Mucosa of descending colon (tissue), 3 donors: ENCODE results near the gene CCDC172. TPM values are rescaled to one million over a fixed set of nuclear protein-coding genes. Genes with fewer than 3 reads are reported as not detected.

Experiments used
- ATAC-seq: fragments of 200-7000 bp; cut with Tn5 transposase; one replicate; pipeline ENCODE4 v1.9.1; 2020; ENCODE audit warnings: mild to moderate bottlenecking, moderate library complexity
- DNase-seq, 3 donors: peaks; one replicate each; pipeline ENCODE4 v3.0.0-alpha.2; 2020
- H3K36me3 ChIP-seq: fragments of 200-600 bp; one replicate; pipeline ENCODE4 v1.8.0; 2021; ENCODE audit warnings: low read depth, mild to moderate bottlenecking
- H3K4me1 ChIP-seq: fragments of 200-600 bp; one replicate; pipeline ENCODE4 v1.8.0; 2021; ENCODE audit warnings: low read depth, mild to moderate bottlenecking
- H3K4me3 ChIP-seq: fragments of 200-600 bp; one replicate; pipeline ENCODE4 v1.8.0; 2021; ENCODE audit warnings: mild to moderate bottlenecking
- H3K9me3 ChIP-seq: fragments of 200-600 bp; one replicate; pipeline ENCODE4 v1.8.0; 2021; ENCODE audit warnings: mild to moderate bottlenecking
- CTCF ChIP-seq: fragments of 200-600 bp; IDR thresholded peaks from one replicate; pipeline ENCODE4 v1.8.0; 2022; ENCODE audit warnings: antibody characterized with exemption, mild to moderate bottlenecking
- intact Hi-C, 2 donors: fragments of 100-400 bp; cut with DNase I in 1 of 2; cut with micrococcal nuclease in 1 of 2; formaldehyde crosslinking; loops; one replicate each; pipeline versions ENCODE4 v1.11.0 to v1.11.1; 2022; cut with DNase I, micrococcal nuclease
- total RNA-seq, 3 donors: library from RNA; stranded (reverse); fragmentation: NEBNext Ultra II Directional in 2 of 3; extraction: Animal tissue kit (Norgen Biotek cat#: 25700) in 2 of 3; gene quantifications; one replicate each; pipeline versions ENCODE4 v1.2.1 to v1.2.4, GENCODE V29; 2021 to 2023
- donor health status: DM: no; HTN: no; CAD: no; lungs with moderate emphysema.
- donor health status: DM: no; HTN: no; CAD: no.
- donor health status: DM: no; HTN: yes; CAD: no.

CCDC172 gene
- total RNA-seq, 3 donors from 2014 or later, result not detected

DNA sequence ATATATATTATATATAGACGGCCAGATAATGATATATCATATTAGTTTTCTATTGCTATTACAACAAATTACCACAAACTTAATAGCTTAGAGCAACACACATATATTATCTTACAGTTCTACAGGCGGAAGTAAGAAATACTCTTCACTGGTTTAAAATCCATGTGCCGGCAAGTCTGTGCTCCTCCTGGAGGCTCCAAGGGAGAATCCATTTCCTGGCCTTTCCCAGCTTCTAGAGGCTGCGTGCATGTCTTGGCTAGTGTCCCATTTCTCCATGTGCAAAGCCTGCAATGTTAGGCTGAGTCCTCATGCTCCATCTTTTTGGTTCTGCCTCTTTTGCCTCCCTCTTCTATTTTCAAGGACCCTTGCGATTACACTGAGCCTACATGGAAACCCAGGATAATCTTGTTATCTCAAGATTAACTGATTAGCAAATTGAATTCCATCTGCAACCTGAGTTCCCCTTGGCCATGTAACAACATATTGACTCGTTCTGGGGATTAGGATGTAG is 79.5 kb downstream of the CCDC172 start:
- intact Hi-C loops, result no loop called here
- ATAC-seq, result no peak

GRCh38 chr10:116408719-116409118 is 84.5 kb downstream of the CCDC172 start:
- no peak for TF ChIP-seq CTCF
- H3K9me3 ChIP-seq, result no peaks in the 10 kb centered on the region
- ATAC-seq, result no peak
- no peaks in the 10 kb centered on the region for H3K4me1 ChIP-seq
- intact Hi-C loops, result no loop called here
- no peak for DNase-seq
- no peak overlapping the region for H3K4me3 ChIP-seq
- no peaks in the 10 kb centered on the region for H3K36me3 ChIP-seq

More for the DNA sequence above, 79.5 kb downstream of the CCDC172 start:
- Histone ChIP-seq H3K36me3 (no peaks in the 10 kb centered on the region), H3K9me3 (no peaks in the 10 kb centered on the region), H3K4me3 (no peak overlapping the region), H3K4me1 (no peaks in the 10 kb centered on the region)
- no peak for DNase-seq
- no peak for TF ChIP-seq CTCF

GRCh38 chr10:116410351-116410750 is 86.1 kb downstream of the CCDC172 start:
- no peak for TF ChIP-seq CTCF
- intact Hi-C loops, result no loop called here
- Histone ChIP-seq H3K4me1 (no peaks in the 10 kb centered on the region), H3K4me3 (no peak overlapping the region), H3K36me3 (no peaks in the 10 kb centered on the region), H3K9me3 (no peaks in the 10 kb centered on the region)
- DNase-seq (no peak), ATAC-seq (no peak)

DNA sequence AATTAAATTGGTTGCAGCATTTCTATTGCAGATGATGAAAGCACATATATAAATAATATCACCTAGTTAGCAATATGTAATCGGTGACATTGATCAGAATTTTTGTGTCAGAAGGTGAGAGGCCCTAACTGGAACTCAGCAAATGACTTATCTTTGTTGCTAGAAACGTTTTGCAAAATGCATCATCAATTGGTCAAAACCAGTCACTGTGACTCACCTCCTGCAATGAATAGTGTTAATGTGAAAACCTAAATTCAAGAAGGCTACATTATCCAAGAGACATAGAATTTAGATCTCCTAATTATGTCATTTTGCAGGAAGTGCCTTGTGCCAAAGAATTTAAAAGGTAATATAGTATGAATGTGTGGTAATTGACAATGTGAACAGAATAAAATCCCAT is 93.6 kb downstream of the CCDC172 start:
- Histone ChIP-seq H3K4me3 (no peak overlapping the region), H3K36me3 (no peaks in the 10 kb centered on the region), H3K9me3 (no peaks in the 10 kb centered on the region), H3K4me1 (no peaks in the 10 kb centered on the region)
- intact Hi-C loops, result no loop called here
- DNase-seq (no peak), ATAC-seq (no peak)
- TF ChIP-seq CTCF, result no peak

GRCh38 chr10:116418389-116418788 is 94.1 kb downstream of the CCDC172 start:
- no peak for DNase-seq
- Histone ChIP-seq H3K9me3 (no peaks in the 10 kb centered on the region), H3K36me3 (no peaks in the 10 kb centered on the region), H3K4me3 (no peak overlapping the region), H3K4me1 (no peaks in the 10 kb centered on the region)
- ATAC-seq, result no peak
- TF ChIP-seq CTCF, result no peak
- intact Hi-C loops, result no loop called here

GRCh38 chr10:116421815-116422214 is 97.6 kb downstream of the CCDC172 start:
- no peaks in the 10 kb centered on the region for H3K4me1 ChIP-seq
- H3K36me3 ChIP-seq, result no peaks in the 10 kb centered on the region
- TF ChIP-seq CTCF, result no peak
- no peaks in the 10 kb centered on the region for H3K9me3 ChIP-seq
- intact Hi-C loops, result no loop called here
- H3K4me3 ChIP-seq, result no peak overlapping the region
- DNase-seq (no peak), ATAC-seq (no peak)
